Endothelial cell of umbilical vein (primary cell): ENCODE measurements around the gene RPL13.

Source experiments
- EZH2 ChIP-seq: IDR thresholded peaks from 2 replicates; pipeline ENCODE4 v1.6.1; 2012; ENCODE audit warnings: borderline replicate concordance, low read depth, mild to moderate bottlenecking, moderate library complexity, low read length, inconsistent platforms; ENCODE audit not compliant: severe bottlenecking
- POLR2AphosphoS5 ChIP-seq: IDR thresholded peaks from 2 replicates; pipeline ENCODE4 v1.6.1; 2012; ENCODE audit warnings: low read depth, mild to moderate bottlenecking, control low read depth, low read length, moderate library complexity; ENCODE audit not compliant: insufficient read depth
- TF ChIP-seq, protein P1 (sequence below), 2 donors: IDR thresholded peaks; 1 replicate in 1 of 2; 2 replicates in 1 of 2; pipeline ENCODE4 v1.5.1; 2011; ENCODE audit warnings: low read length in 2 of 2, mild to moderate bottlenecking in 2 of 2, moderate library complexity in 2 of 2, control low read depth in 1 of 2, inconsistent platforms in 1 of 2, low read depth in 1 of 2; ENCODE audit not compliant: insufficient read depth in 1 of 2; ENCODE audit errors: extremely low read depth in 1 of 2
- TF ChIP-seq, protein P2 (sequence below): IDR thresholded peaks from 2 replicates; pipeline ENCODE4 v1.6.1; 2011; ENCODE audit not compliant: insufficient read depth, insufficient read length

DNA sequence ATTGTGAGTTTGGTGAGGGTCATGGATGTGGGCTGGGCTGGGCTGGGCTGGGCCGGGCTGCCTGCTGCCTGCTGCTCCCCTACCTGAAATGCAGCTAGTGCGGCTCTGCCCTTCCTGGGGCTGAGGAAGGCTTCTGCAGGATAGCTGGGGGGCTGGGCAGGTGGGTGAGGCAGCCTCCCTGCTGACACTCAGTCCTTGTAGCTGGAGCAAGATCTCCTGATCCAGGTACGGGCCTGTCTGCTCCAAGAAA lies 4.7 kb downstream of the RPL13 start:
- TF ChIP-seq EZH2 (no peak), POLR2AphosphoS5 (no peak)
- TF ChIP-seq, protein P1, sequence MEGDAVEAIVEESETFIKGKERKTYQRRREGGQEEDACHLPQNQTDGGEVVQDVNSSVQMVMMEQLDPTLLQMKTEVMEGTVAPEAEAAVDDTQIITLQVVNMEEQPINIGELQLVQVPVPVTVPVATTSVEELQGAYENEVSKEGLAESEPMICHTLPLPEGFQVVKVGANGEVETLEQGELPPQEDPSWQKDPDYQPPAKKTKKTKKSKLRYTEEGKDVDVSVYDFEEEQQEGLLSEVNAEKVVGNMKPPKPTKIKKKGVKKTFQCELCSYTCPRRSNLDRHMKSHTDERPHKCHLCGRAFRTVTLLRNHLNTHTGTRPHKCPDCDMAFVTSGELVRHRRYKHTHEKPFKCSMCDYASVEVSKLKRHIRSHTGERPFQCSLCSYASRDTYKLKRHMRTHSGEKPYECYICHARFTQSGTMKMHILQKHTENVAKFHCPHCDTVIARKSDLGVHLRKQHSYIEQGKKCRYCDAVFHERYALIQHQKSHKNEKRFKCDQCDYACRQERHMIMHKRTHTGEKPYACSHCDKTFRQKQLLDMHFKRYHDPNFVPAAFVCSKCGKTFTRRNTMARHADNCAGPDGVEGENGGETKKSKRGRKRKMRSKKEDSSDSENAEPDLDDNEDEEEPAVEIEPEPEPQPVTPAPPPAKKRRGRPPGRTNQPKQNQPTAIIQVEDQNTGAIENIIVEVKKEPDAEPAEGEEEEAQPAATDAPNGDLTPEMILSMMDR (IDR thresholded peaks at IDR 0.05; ENCODE audit: extremely low read depth in 1 of 2, insufficient read depth in 1 of 2, low read depth in 1 of 2, low read length in 2 of 2) = no peak
- TF ChIP-seq, protein P2, sequence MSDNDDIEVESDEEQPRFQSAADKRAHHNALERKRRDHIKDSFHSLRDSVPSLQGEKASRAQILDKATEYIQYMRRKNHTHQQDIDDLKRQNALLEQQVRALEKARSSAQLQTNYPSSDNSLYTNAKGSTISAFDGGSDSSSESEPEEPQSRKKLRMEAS = no peak
